B cell (primary cell): ENCODE data around the gene TRHDE. TPM values are rescaled to one million over a fixed set of nuclear protein-coding genes. Genes with fewer than 3 reads are reported as not detected.

Source experiments
- ATAC-seq: fragments of 200-7000 bp; cut with Tn5 transposase; one replicate; pipeline ENCODE4 v1.10.0; 2021; ENCODE audit warnings: low read depth, mild to moderate bottlenecking, moderate number of reproducible peaks, moderate library complexity
- CTCF ChIA-PET: fragments of 350-600 bp; sonication (Branson Sonifier 250); formaldehyde crosslinking; loops from one replicate; lab custom pipeline; 2021; ENCODE audit warnings: antibody characterized with exemption, inconsistent platforms; lab: Charles Lee
- POLR2A ChIA-PET: fragments of 350-600 bp; sonication (Branson Sonifier 250); formaldehyde crosslinking; loops from one replicate; lab custom pipeline; 2021; ENCODE audit warnings: antibody characterized with exemption; lab: Charles Lee
- DNase-seq: peaks from one replicate; pipeline ENCODE4 v3.0.0; 2013
- H2AFZ ChIP-seq: 2 replicates; pipeline ENCODE4 v1.6.1; 2012; ENCODE audit warnings: mild to moderate bottlenecking, low read depth, low read length; ENCODE audit not compliant: insufficient read depth, poor library complexity, severe bottlenecking
- H3K27ac ChIP-seq, 2 donors: 1 replicate in 1 of 2; 2 replicates in 1 of 2; pipeline ENCODE4 v1.5.1; 2012 to 2013; ENCODE audit warnings: low read length in 2 of 2, mild to moderate bottlenecking in 2 of 2, moderate library complexity in 1 of 2
- H3K27me3 ChIP-seq, 4 experiments: fragments of 200-600 bp in 1 of 4; sonication (generic) in 1 of 4; replicated peaks in 1 of 4; 1 replicate in 2 of 4; 2 replicates in 2 of 4; pipeline versions ENCODE4 v1.6.1 to v1.7.0; 2013 to 2016; ENCODE audit warnings: low read length in 3 of 4, mild to moderate bottlenecking in 2 of 4, mixed read lengths in 1 of 4, moderate library complexity in 1 of 4; ENCODE audit not compliant: insufficient read depth in 4 of 4, control insufficient read depth in 3 of 4; ENCODE audit errors: control extremely low read depth in 1 of 4
- H3K36me3 ChIP-seq, 2 experiments: replicated peaks in 1 of 2; 1 replicate in 1 of 2; 2 replicates in 1 of 2; pipeline versions ENCODE4 v1.6.1 to v1.7.1; 2013; ENCODE audit warnings: low read length in 1 of 2; ENCODE audit not compliant: insufficient read depth in 2 of 2, control insufficient read depth in 1 of 2; ENCODE audit errors: control extremely low read depth in 1 of 2, extremely low read depth in 1 of 2
- H3K4me1 ChIP-seq, 2 donors: fragments of 200-600 bp in 1 of 2; sonication (generic) in 1 of 2; 1 replicate in 1 of 2; 2 replicates in 1 of 2; pipeline versions ENCODE4 v1.5.1 to v1.6.1; 2013 to 2017; ENCODE audit warnings: low read length in 2 of 2; ENCODE audit not compliant: control insufficient read depth in 2 of 2, insufficient read depth in 2 of 2
- H3K4me2 ChIP-seq: replicated peaks from 2 replicates; pipeline ENCODE3; 2012; ENCODE audit warnings: mild to moderate bottlenecking, low read depth, low read length; ENCODE audit not compliant: poor library complexity, severe bottlenecking
- H3K4me3 ChIP-seq, 5 experiments: fragments of 200-600 bp in 1 of 5; sonication (generic) in 1 of 5; 1 replicate in 3 of 5; 2 replicates in 2 of 5; pipeline versions ENCODE4 v1.5.1 to v1.7.0; 2011 to 2016; ENCODE audit warnings: low read length in 4 of 5, mild to moderate bottlenecking in 4 of 5, low read depth in 2 of 5, control low read depth in 1 of 5, moderate library complexity in 1 of 5; ENCODE audit not compliant: insufficient read depth in 1 of 5; ENCODE audit errors: control extremely low read depth in 1 of 5, extremely low read depth in 1 of 5
- H3K79me2 ChIP-seq: fragments of 200-600 bp; sonication (generic); one replicate; pipeline ENCODE4 v1.6.0; 2016; ENCODE audit warnings: low read length; ENCODE audit not compliant: control insufficient read depth, insufficient read depth
- H3K9ac ChIP-seq: fragments of 200-600 bp; sonication (generic); 2 replicates; pipeline ENCODE4 v1.6.1; 2017; ENCODE audit warnings: mild to moderate bottlenecking, low read length, moderate library complexity
- H3K9me3 ChIP-seq, 3 donors: one replicate each; pipeline versions ENCODE4 v1.6.1 to v1.7.1; 2013; ENCODE audit warnings: low read length in 2 of 3; ENCODE audit not compliant: control insufficient read depth in 2 of 3, insufficient read depth in 1 of 3; ENCODE audit errors: control extremely low read depth in 1 of 3
- H4K20me1 ChIP-seq: 2 replicates; pipeline ENCODE4 v1.6.0; 2012; ENCODE audit warnings: mild to moderate bottlenecking, low read length; ENCODE audit not compliant: insufficient read depth, control insufficient read depth, poor library complexity, severe bottlenecking
- H3K27ac Mint-ChIP-seq: one replicate; pipeline ENCODE4 v1.8.0; 2021; ENCODE audit warnings: mixed read lengths
- H3K27me3 Mint-ChIP-seq: one replicate; pipeline ENCODE4 v1.8.0; 2021; ENCODE audit warnings: mixed read lengths
- H3K4me1 Mint-ChIP-seq: one replicate; pipeline ENCODE4 v1.8.0; 2021; ENCODE audit warnings: mixed read lengths
- H3K4me3 Mint-ChIP-seq: one replicate; pipeline ENCODE4 v1.8.0; 2021; ENCODE audit warnings: mixed read lengths
- H3K9me3 Mint-ChIP-seq: one replicate; pipeline ENCODE4 v1.8.0; 2022; ENCODE audit warnings: mixed read lengths; ENCODE audit not compliant: insufficient read depth
- CTCF ChIP-seq: fragments of 200-600 bp; IDR thresholded peaks from one replicate; pipeline ENCODE4 v1.8.0; 2022; ENCODE audit warnings: antibody characterized with exemption, mild to moderate bottlenecking
- EZH2 ChIP-seq: IDR thresholded peaks from 2 replicates; pipeline ENCODE4 v1.6.1; 2012; ENCODE audit warnings: borderline replicate concordance, low read depth, mild to moderate bottlenecking, moderate library complexity, low read length; ENCODE audit not compliant: insufficient read depth, poor library complexity, severe bottlenecking
- WGBS: methylation state at CpG from one replicate; pipeline ENCODE4 v1.1.5; 2013; ENCODE audit warnings: missing lambda C conversion rate; ENCODE audit not compliant: insufficient coverage; 5-methylcytosine and 5-hydroxymethylcytosine counted together
- intact Hi-C: fragments of 100-400 bp; cut with micrococcal nuclease; formaldehyde crosslinking; loops from one replicate; pipeline ENCODE4 v1.10.0; 2022
- polyA plus RNA-seq: library from polyadenylated mRNA; depleted of rRNA; stranded (reverse); fragments of >200 nt; gene quantifications from 2 replicates; pipeline ENCODE4 v1.2.3, GENCODE V29; 2012
- total RNA-seq, 2 donors: library from RNA; stranded (reverse); fragments of 120-200 nt in 1 of 2; gene quantifications; 1 replicate in 1 of 2; 2 replicates in 1 of 2; pipeline versions ENCODE4 v1.2.3 to v1.2.4, GENCODE V29; 2013 to 2022

Gene TRHDE
- total and polyA plus RNA-seq, 2 donors (not counting 1 experiment from before 2014, with no cell fraction given) = not detected

- no peaks in the 10 kb centered on the region for H3K4me1 ChIP-seq
- Mint-ChIP-seq H3K27ac (no peak overlapping the region), H3K4me3 (no peak overlapping the region), H3K9me3 (no peaks in the 10 kb centered on the region), H3K4me1 (no peaks in the 10 kb centered on the region), H3K27me3 (no peaks in the 10 kb centered on the region)
- H3K27me3 ChIP-seq = no peaks in the 10 kb centered on the region
- ChIA-PET POLR2A (no interaction called here), CTCF (no interaction called here)
- intact Hi-C loops = no loop called here
- H3K36me3 ChIP-seq = no peaks in the 10 kb centered on the region
- H4K20me1 ChIP-seq = no peaks in the 10 kb centered on the region
- DNase-seq = no peak
- H3K9ac ChIP-seq = no peak overlapping the region
- H3K27ac ChIP-seq = no peak overlapping the region
- no CpG with 5 or more reads among the region's 4 CpGs for WGBS
- H3K9me3 ChIP-seq = no peaks in the 10 kb centered on the region
- no peak for TF ChIP-seq CTCF
- TF ChIP-seq EZH2 = no peak
- H3K79me2 ChIP-seq = no peaks in the 10 kb centered on the region
- H2AFZ ChIP-seq = no peak overlapping the region
- no peak overlapping the region for H3K4me2 ChIP-seq
- H3K4me3 ChIP-seq = no peak overlapping the region
- ATAC-seq = no peak
Observed at GRCh38 chr12:72230589-72230988, 41.6 kb upstream of the TRHDE start.

- H3K4me1 ChIP-seq = no peaks in the 10 kb centered on the region
- Mint-ChIP-seq H3K9me3 (peaks cover 5% of the 10 kb centered on the region), H3K27ac (no peak overlapping the region), H3K4me1 (no peaks in the 10 kb centered on the region), H3K27me3 (no peaks in the 10 kb centered on the region), H3K4me3 (no peak overlapping the region)
- POLR2A ChIA-PET = no interaction called here
- H3K4me2 ChIP-seq = no peak overlapping the region
- H3K36me3 ChIP-seq = no peaks in the 10 kb centered on the region
- no peaks in the 10 kb centered on the region for H3K27me3 ChIP-seq
- TF ChIP-seq CTCF (no peak), EZH2 (no peak)
- H3K9me3 ChIP-seq = no peaks in the 10 kb centered on the region
- no CpG with 5 or more reads among the region's 2 CpGs for WGBS
- CTCF ChIA-PET = no interaction called here
- DNase-seq (no peak), ATAC-seq (no peak)
- no peak overlapping the region for H3K27ac ChIP-seq
- no peak overlapping the region for H2AFZ ChIP-seq
- no peaks in the 10 kb centered on the region for H3K79me2 ChIP-seq
- no peak overlapping the region for H3K4me3 ChIP-seq
- no peak overlapping the region for H3K9ac ChIP-seq
- no peaks in the 10 kb centered on the region for H4K20me1 ChIP-seq
- intact Hi-C loops = no loop called here
Observed at GRCh38 chr12:72234886-72235285, 37.3 kb upstream of the TRHDE start.
